Measurements from ENCODE around the gene RARB. TPM values are rescaled to one million over a fixed set of nuclear protein-coding genes. Genes with fewer than 3 reads are reported as not detected.

RARB gene
- total and polyA plus RNA-seq, 2 experiments from 2014 or later = 0.14 to 0.42 TPM

DNA sequence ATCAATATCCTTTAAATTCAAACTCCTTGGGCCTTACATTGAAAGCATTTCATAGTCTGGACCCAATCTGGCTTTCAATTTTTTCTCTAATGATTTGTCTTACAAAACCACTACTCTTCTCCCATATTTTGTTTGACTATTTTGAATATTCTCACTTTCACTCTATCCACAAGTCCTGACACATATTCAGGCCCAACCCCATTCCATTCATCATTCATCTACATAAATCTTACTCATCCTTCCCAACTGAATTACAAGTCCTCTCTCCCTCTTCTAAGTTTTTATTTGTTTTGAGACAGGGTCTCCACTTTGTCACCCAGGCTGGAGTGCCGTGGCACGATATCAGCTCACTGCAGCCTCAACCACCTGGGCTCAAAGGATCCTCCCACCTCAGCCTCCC is 193.0 kb downstream of the RARB start (continued):
- TF ChIP-seq STAT1 (IDR thresholded peaks at IDR 0.05; ENCODE audit: unreplicated experiment) (no peak), EZH2phosphoT487 (IDR thresholded peaks at IDR 0.05; ENCODE audit: unreplicated experiment) (no peak), ETS1 (IDR thresholded peaks at IDR 0.05) (no peak), ZNF331 (CRISPR knock-in tag; IDR thresholded peaks at IDR 0.05; ENCODE audit: low read depth) (no peak), ZNF114 (CRISPR knock-in tag; IDR thresholded peaks at IDR 0.05) (no peak), JUNB (IDR thresholded peaks at IDR 0.05; ENCODE audit: unreplicated experiment) (no peak), EZH2 (IDR thresholded peaks at IDR 0.05; ENCODE audit: low read depth, unreplicated experiment) (no peak), REST (IDR thresholded peaks at IDR 0.05; ENCODE audit: unreplicated experiment) (no peak), POLR2AphosphoS5 (IDR thresholded peaks at IDR 0.05; ENCODE audit: low read depth) (no peak), CREB1 (CRISPR knock-in tag; IDR thresholded peaks at IDR 0.05; ENCODE audit: low read depth) (no peak)

DNA sequence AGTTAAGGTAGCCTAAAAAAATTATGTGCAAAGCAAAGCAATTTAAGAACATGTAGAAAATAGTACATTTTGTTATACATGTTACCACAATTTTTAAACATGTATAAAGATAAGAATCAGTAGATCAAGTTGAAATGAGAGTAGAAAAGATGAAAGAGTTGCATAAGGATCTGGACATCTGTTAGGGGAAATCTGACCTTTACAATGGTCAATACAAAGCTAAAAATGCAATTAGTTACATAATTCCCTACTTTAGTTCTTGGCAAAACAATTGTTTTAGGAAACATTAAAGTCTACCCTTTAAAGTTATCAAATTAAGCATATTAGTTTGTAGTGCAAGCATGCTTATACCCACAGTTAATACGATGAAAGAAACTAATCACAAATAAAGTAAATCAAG is 203.9 kb downstream of the RARB start:
- ATAC-seq (no peak), DNase-seq (ENCODE audit: low spot score) (no peak)
- peaks cover 18% of the 10 kb centered on the region; the same call in 1 of the 2 replicates for H3K4me1 ChIP-seq (ENCODE audit: insufficient read depth)
- peaks cover 15% of the 10 kb centered on the region for H3K4me1 Mint-ChIP-seq
- H3K27ac ChIP-seq (ENCODE audit: low read depth) = no peak overlapping the region
- H3K79me2 ChIP-seq (replicated peaks; ENCODE audit: insufficient read depth) = no peaks in the 10 kb centered on the region
- no peak overlapping the region for H3K4me3 ChIP-seq
- H3K27ac Mint-ChIP-seq = no peak overlapping the region
- H4K20me1 ChIP-seq (replicated peaks; ENCODE audit: insufficient read depth) = no peaks in the 10 kb centered on the region
- H3K36me3 ChIP-seq (ENCODE audit: insufficient read depth) = peaks cover 24% of the 10 kb centered on the region; the same call in 1 of the 2 replicates
- peaks cover 48% of the 10 kb centered on the region; the same call in 2 of the 3 replicates for H3K36me3 Mint-ChIP-seq (ENCODE audit: low read depth)
- TF ChIP-seq POLR2AphosphoS5 (IDR thresholded peaks at IDR 0.05; ENCODE audit: low read depth) = no peak
- no peak for TF ChIP-seq NANOG (IDR thresholded peaks at IDR 0.05; ENCODE audit: borderline replicate concordance)
- no peak for TF ChIP-seq ZNF331 (CRISPR knock-in tag; IDR thresholded peaks at IDR 0.05; ENCODE audit: low read depth)
- no peaks in the 10 kb centered on the region for H3K9me3 Mint-ChIP-seq
- no peak overlapping the region for H2AFZ ChIP-seq
- H3K27me3 Mint-ChIP-seq (ENCODE audit: insufficient read depth, low read depth, poor library complexity) = no peaks in the 10 kb centered on the region
- H3K4me3 Mint-ChIP-seq = no peak overlapping the region
- H3F3A ChIP-seq (replicated peaks; ENCODE audit: low read depth) = no peaks in the 10 kb centered on the region
- no peaks in the 10 kb centered on the region for H3K27me3 ChIP-seq (ENCODE audit: insufficient read depth)
- H3K4me2 ChIP-seq = no peak overlapping the region
- no peaks in the 10 kb centered on the region for H3K9me2 ChIP-seq (ENCODE audit: insufficient read depth)

All from GM23338 (cell line).